Neural cell (in vitro differentiated cells): ENCODE data around the gene DLK1. TPM values are rescaled to one million over a fixed set of nuclear protein-coding genes. Genes with fewer than 3 reads are reported as not detected.

Experiments
- H2AFZ ChIP-seq: fragments of 200-600, 300-800 bp; sonication (generic), shearing (Covaris generic); 2 replicates; pipeline ENCODE4 v1.6.0; 2014; ENCODE audit warnings: low read depth, mild to moderate bottlenecking, antibody characterized with exemption, low read length, moderate library complexity
- H3F3A ChIP-seq: fragments of 200-600 bp; shearing (Covaris generic); 2 replicates; pipeline ENCODE4 v1.6.1; 2016; ENCODE audit warnings: mild to moderate bottlenecking, moderate library complexity, mixed read lengths, antibody characterized with exemption, low read length; ENCODE audit not compliant: insufficient read depth, poor library complexity, severe bottlenecking
- H3K27ac ChIP-seq: fragments of 200-600, 300-800 bp; sonication (generic), shearing (Covaris generic); 2 replicates; pipeline ENCODE4 v1.5.1; 2014; ENCODE audit warnings: mild to moderate bottlenecking, low read length, moderate library complexity
- H3K27me3 ChIP-seq: fragments of 300-800, 200-600 bp; sonication (generic), shearing (Covaris generic); 2 replicates; pipeline ENCODE4 v1.6.0; 2014; ENCODE audit warnings: mild to moderate bottlenecking, low read depth, low read length, moderate library complexity; ENCODE audit not compliant: insufficient read depth
- H3K36me3 ChIP-seq: fragments of 300-800, 200-600 bp; sonication (generic), shearing (Covaris generic); 2 replicates; pipeline ENCODE4 v1.5.1; 2014; ENCODE audit warnings: mild to moderate bottlenecking, antibody characterized with exemption, low read length, moderate library complexity; ENCODE audit not compliant: insufficient read depth
- H3K4me2 ChIP-seq: fragments of 300-800, 200-600 bp; sonication (generic), shearing (Covaris generic); 2 replicates; pipeline ENCODE4 v1.6.0; 2014; ENCODE audit warnings: mild to moderate bottlenecking, low read length
- H3K4me3 ChIP-seq: fragments of 300-800, 200-600 bp; sonication (generic), shearing (Covaris generic); 2 replicates; pipeline ENCODE4 v1.5.1; 2014; ENCODE audit warnings: mild to moderate bottlenecking, low read length, moderate library complexity
- H3K79me2 ChIP-seq: fragments of 200-600 bp; shearing (Covaris generic); replicated peaks from 2 replicates; pipeline ENCODE4 v1.6.0; 2014; ENCODE audit warnings: mild to moderate bottlenecking, low read length, moderate library complexity; ENCODE audit not compliant: insufficient read depth
- H3K9ac ChIP-seq: fragments of 300-800, 200-600 bp; sonication (generic), shearing (Covaris generic); 2 replicates; pipeline ENCODE4 v1.6.1; 2016; ENCODE audit warnings: mild to moderate bottlenecking, low read length, mixed read lengths
- H3K9me2 ChIP-seq: fragments of 200-600 bp; shearing (Covaris generic); 2 replicates; pipeline ENCODE4 v1.6.1; 2016; ENCODE audit warnings: mild to moderate bottlenecking, low read length, mixed read lengths; ENCODE audit not compliant: insufficient read depth
- H3K9me3 ChIP-seq: fragments of 200-600, 300-800 bp; sonication (generic), shearing (Covaris generic); 2 replicates; pipeline ENCODE4 v1.6.1; 2016; ENCODE audit warnings: mild to moderate bottlenecking, mixed run types, low read length, moderate library complexity, mixed read lengths
- H4K20me1 ChIP-seq: fragments of 200-600 bp; shearing (Covaris generic); 2 replicates; pipeline ENCODE4 v1.6.1; 2016; ENCODE audit warnings: mild to moderate bottlenecking, mixed run types; ENCODE audit not compliant: insufficient read depth
- EP300 ChIP-seq: fragments of 450-650 bp; conservative IDR thresholded peaks from 2 replicates; pipeline ENCODE4 v1.6.1; 2014; ENCODE audit warnings: antibody characterized with exemption, mild to moderate bottlenecking, moderate library complexity; ENCODE audit not compliant: poor library complexity, severe bottlenecking
- EZH2 ChIP-seq: fragments of 200-600, 300-800 bp; shearing (Covaris generic), sonication (generic); IDR thresholded peaks from 2 replicates; pipeline ENCODE4 v1.6.1; 2014; ENCODE audit warnings: antibody characterized with exemption, low read length, borderline replicate concordance, mild to moderate bottlenecking; ENCODE audit not compliant: insufficient read depth, poor library complexity, severe bottlenecking
- MXI1 ChIP-seq: fragments of 450-650 bp; conservative IDR thresholded peaks from 2 replicates; pipeline ENCODE4 v1.6.1; 2014; ENCODE audit warnings: antibody characterized with exemption, mild to moderate bottlenecking; ENCODE audit not compliant: poor library complexity, severe bottlenecking
- RAD21 ChIP-seq: fragments of 450-650 bp; conservative IDR thresholded peaks from 2 replicates; pipeline ENCODE4 v1.6.1; 2014; ENCODE audit warnings: antibody characterized with exemption, mild to moderate bottlenecking, moderate library complexity
- SMC3 ChIP-seq: fragments of 450-650 bp; conservative IDR thresholded peaks from 2 replicates; pipeline ENCODE4 v1.6.1; 2014; ENCODE audit warnings: antibody characterized with exemption, mild to moderate bottlenecking, moderate library complexity; ENCODE audit not compliant: poor library complexity
- TAF1 ChIP-seq: IDR thresholded peaks from 2 replicates; pipeline ENCODE4 v1.6.1; 2012; ENCODE audit warnings: low read depth
- polyA minus RNA-seq: library from RNA; depleted of rRNA, polyadenylated mRNA; stranded (reverse); fragments of >200 nt; gene quantifications from 2 replicates; pipeline ENCODE4 v1.2.3, GENCODE V29; 2014
- polyA plus RNA-seq: library from polyadenylated mRNA; depleted of rRNA; stranded (reverse); fragments of >200 nt; gene quantifications from 2 replicates; pipeline ENCODE4 v1.2.3, GENCODE V29; 2014
- TF ChIP-seq, protein P1 (sequence below): fragments of 450-650 bp; IDR thresholded peaks from 2 replicates; pipeline ENCODE4 v1.5.1; 2014; ENCODE audit warnings: antibody characterized with exemption, mild to moderate bottlenecking, moderate library complexity; ENCODE audit not compliant: poor library complexity, severe bottlenecking
- TF ChIP-seq, protein P2 (sequence below): IDR thresholded peaks from 2 replicates; pipeline ENCODE4 v1.6.1; 2012; ENCODE audit warnings: borderline replicate concordance

The DLK1 gene
- polyA plus RNA-seq (6.8 and 14.8 TPM in 2 replicates), polyA minus RNA-seq (5.1 and 9.8 TPM in 2 replicates)

DNA sequence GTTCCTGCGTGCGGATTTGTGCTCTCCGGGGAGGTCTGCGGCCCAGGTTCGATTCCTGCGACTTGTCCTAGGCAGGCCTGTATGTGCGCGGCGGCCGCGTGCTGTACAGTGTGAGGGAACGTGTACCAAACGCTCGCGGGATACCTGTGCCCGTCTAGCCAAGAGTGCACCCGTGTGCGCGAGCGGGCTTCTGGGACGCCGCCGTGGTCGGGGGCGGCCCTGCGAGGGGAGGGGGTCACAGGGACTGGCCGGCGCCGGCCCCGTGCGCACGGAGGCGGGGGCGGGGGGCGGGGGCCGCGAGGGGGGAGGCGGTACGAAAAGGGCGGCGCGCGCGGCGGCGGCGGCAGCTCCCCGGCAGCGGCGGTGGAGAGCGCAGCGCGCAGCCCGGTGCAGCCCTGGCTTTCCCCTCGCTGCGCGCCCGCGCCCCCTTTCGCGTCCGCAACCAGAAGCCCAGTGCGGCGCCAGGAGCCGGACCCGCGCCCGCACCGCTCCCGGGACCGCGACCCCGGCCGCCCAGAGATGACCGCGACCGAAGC, at the start of gene DLK1:
Gene DLK1 (plus strand): TSS at position 343 of the 536 bp plus-strand sequence. CDS start 177 bp downstream, at position 520.
- peaks cover 48% of the 10 kb centered on the region for H3K79me2 ChIP-seq
- H2AFZ ChIP-seq = no peak within 1 kb of the TSS
- no peaks in the 10 kb centered on the region for H3K9me2 ChIP-seq
- no peaks in the 10 kb centered on the region for H3K36me3 ChIP-seq
- H3K9me3 ChIP-seq = no peaks in the 10 kb centered on the region
- H3F3A ChIP-seq = no peaks in the 10 kb centered on the region
- peak within 1 kb of the TSS; percentile 16 for H3K27ac ChIP-seq
- no peaks in the 10 kb centered on the region for H3K27me3 ChIP-seq
- no peaks in the 10 kb centered on the region for H4K20me1 ChIP-seq
- peak within 1 kb of the TSS; percentile 74 for H3K9ac ChIP-seq
- peak within 1 kb of the TSS; percentile 59 for H3K4me2 ChIP-seq
- H3K4me3 ChIP-seq = peak within 1 kb of the TSS; percentile 85
- TF ChIP-seq TAF1 (no peak), EZH2 (no peak), SMC3 (peak; percentile 35), RAD21 (peak; percentile 36)
- TF ChIP-seq, protein P1, sequence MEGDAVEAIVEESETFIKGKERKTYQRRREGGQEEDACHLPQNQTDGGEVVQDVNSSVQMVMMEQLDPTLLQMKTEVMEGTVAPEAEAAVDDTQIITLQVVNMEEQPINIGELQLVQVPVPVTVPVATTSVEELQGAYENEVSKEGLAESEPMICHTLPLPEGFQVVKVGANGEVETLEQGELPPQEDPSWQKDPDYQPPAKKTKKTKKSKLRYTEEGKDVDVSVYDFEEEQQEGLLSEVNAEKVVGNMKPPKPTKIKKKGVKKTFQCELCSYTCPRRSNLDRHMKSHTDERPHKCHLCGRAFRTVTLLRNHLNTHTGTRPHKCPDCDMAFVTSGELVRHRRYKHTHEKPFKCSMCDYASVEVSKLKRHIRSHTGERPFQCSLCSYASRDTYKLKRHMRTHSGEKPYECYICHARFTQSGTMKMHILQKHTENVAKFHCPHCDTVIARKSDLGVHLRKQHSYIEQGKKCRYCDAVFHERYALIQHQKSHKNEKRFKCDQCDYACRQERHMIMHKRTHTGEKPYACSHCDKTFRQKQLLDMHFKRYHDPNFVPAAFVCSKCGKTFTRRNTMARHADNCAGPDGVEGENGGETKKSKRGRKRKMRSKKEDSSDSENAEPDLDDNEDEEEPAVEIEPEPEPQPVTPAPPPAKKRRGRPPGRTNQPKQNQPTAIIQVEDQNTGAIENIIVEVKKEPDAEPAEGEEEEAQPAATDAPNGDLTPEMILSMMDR = peak; percentile 21

DNA sequence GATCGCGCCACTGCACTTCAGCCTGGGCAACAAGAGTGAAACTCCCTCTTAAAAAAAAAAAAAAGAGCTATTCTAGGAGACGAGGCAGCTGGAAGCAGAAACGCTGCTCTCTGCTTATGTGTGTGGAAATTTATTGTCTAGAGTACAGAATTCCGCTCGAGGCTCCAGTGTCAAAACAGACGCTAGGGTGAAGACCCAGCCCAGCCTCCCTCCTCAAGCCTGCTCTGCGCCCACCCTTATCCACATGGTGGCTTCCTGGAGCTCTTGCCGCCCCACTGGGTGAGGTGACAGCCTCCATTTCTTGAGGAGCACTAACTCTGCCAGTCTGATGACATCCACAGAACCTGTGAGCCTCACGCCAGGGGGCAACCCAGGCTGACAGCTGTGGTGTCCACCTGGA, 49.5 kb upstream of the DLK1 start:
- no peaks in the 10 kb centered on the region for H3K9me2 ChIP-seq
- TF ChIP-seq, protein P2, sequence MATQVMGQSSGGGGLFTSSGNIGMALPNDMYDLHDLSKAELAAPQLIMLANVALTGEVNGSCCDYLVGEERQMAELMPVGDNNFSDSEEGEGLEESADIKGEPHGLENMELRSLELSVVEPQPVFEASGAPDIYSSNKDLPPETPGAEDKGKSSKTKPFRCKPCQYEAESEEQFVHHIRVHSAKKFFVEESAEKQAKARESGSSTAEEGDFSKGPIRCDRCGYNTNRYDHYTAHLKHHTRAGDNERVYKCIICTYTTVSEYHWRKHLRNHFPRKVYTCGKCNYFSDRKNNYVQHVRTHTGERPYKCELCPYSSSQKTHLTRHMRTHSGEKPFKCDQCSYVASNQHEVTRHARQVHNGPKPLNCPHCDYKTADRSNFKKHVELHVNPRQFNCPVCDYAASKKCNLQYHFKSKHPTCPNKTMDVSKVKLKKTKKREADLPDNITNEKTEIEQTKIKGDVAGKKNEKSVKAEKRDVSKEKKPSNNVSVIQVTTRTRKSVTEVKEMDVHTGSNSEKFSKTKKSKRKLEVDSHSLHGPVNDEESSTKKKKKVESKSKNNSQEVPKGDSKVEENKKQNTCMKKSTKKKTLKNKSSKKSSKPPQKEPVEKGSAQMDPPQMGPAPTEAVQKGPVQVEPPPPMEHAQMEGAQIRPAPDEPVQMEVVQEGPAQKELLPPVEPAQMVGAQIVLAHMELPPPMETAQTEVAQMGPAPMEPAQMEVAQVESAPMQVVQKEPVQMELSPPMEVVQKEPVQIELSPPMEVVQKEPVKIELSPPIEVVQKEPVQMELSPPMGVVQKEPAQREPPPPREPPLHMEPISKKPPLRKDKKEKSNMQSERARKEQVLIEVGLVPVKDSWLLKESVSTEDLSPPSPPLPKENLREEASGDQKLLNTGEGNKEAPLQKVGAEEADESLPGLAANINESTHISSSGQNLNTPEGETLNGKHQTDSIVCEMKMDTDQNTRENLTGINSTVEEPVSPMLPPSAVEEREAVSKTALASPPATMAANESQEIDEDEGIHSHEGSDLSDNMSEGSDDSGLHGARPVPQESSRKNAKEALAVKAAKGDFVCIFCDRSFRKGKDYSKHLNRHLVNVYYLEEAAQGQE = no peak
- TF ChIP-seq SMC3 (no peak), MXI1 (no peak), EP300 (no peak)
- TF ChIP-seq, protein P1 = no peak
- H3K9me3 ChIP-seq = no peaks in the 10 kb centered on the region
- no peak overlapping the region for H2AFZ ChIP-seq
- no peaks in the 10 kb centered on the region for H3F3A ChIP-seq
- no peak overlapping the region for H3K4me3 ChIP-seq
- no peaks in the 10 kb centered on the region for H3K27me3 ChIP-seq
- H3K79me2 ChIP-seq = no peaks in the 10 kb centered on the region
- no peaks in the 10 kb centered on the region for H3K36me3 ChIP-seq
- no peak overlapping the region for H3K9ac ChIP-seq
- H3K27ac ChIP-seq = peak overlapping the region; percentile 39
- no peaks in the 10 kb centered on the region for H4K20me1 ChIP-seq
- no peak overlapping the region for H3K4me2 ChIP-seq
